Spleen (tissue), 3 donors: ENCODE measurements around the gene TAX1BP3.

ENCODE experiments used
- POLR2A ChIP-seq, 3 donors: fragments of 450-650 bp; IDR thresholded peaks; one replicate each; pipeline ENCODE4 v1.5.1; 2017; ENCODE audit warnings: antibody characterized with exemption in 3 of 3, mild to moderate bottlenecking in 1 of 3
- POLR2AphosphoS5 ChIP-seq, 3 donors: sonication (generic); formaldehyde crosslinking; IDR thresholded peaks; one replicate each; pipeline ENCODE4 v1.5.1; 2017; ENCODE audit warnings: antibody characterized with exemption in 3 of 3

- peak in 1 of 3 donors; percentile 56 for TF ChIP-seq POLR2AphosphoS5 (IDR thresholded peaks at IDR 0.05)
- TF ChIP-seq POLR2A (IDR thresholded peaks at IDR 0.05), result no peak
These were observed 13.7 kb upstream of the TAX1BP3 start for GRCh38 chr17:3682033-3682432.
